K562 (cell line): ENCODE results near the gene FAR2. TPM values are rescaled to one million over a fixed set of nuclear protein-coding genes. Genes with fewer than 3 reads are reported as not detected.

Experiments
- ARNT ChIP-seq, 2 experiments: fragments of 450-650 bp; IDR thresholded peaks; 2 replicates each; pipeline ENCODE4 v1.6.1; 2016; ENCODE audit warnings: mild to moderate bottlenecking in 1 of 2
- CTCF ChIP-seq, 3 experiments: IDR thresholded peaks in 2 of 3; conservative IDR thresholded peaks in 1 of 3; 2 replicates each; pipeline ENCODE4 v1.5.1; 2011 to 2012; ENCODE audit warnings: low read length in 3 of 3, mild to moderate bottlenecking in 3 of 3, control low read depth in 2 of 3, improper control_type of control experiment in 1 of 3, inconsistent platforms in 1 of 3, low read depth in 1 of 3, mixed read lengths in 1 of 3, moderate library complexity in 1 of 3; ENCODE audit not compliant: insufficient read depth in 2 of 3
- EZH2 ChIP-seq: IDR thresholded peaks from 2 replicates; pipeline ENCODE4 v1.6.1; 2012; ENCODE audit warnings: low read depth, mild to moderate bottlenecking, inconsistent platforms, low read length, borderline replicate concordance
- HCFC1 ChIP-seq: IDR thresholded peaks from 2 replicates; pipeline ENCODE4 v1.6.1; 2012; ENCODE audit warnings: low read depth, low read length, improper control_type of control experiment
- HDAC2 ChIP-seq: fragments of 450-650 bp; IDR thresholded peaks from 2 replicates; pipeline ENCODE4 v1.6.1; 2016; ENCODE audit warnings: mild to moderate bottlenecking
- KDM5B ChIP-seq: fragments of 200-600 bp; sonication (generic); IDR thresholded peaks from 2 replicates; pipeline ENCODE4 v1.6.1; 2012; ENCODE audit warnings: low read depth, mild to moderate bottlenecking, moderate library complexity, low read length, control low read depth, inconsistent platforms; ENCODE audit not compliant: insufficient replicate concordance
- KLF16 ChIP-seq: IDR thresholded peaks from 2 replicates; pipeline ENCODE4 v1.6.1; 2016; ENCODE audit warnings: antibody characterized with exemption
- NFXL1 ChIP-seq: fragments of 450-650 bp; formaldehyde crosslinking; IDR thresholded peaks from 2 replicates; pipeline ENCODE4 v1.4.0; 2021; ENCODE audit warnings: mild to moderate bottlenecking
- PHB2 ChIP-seq: fragments of 450-650 bp; IDR thresholded peaks from 2 replicates; pipeline ENCODE4 v1.6.1; 2017; ENCODE audit warnings: low read depth
- PTRF ChIP-seq: fragments of 450-650 bp; IDR thresholded peaks from 2 replicates; pipeline ENCODE4 v1.6.1; 2016; ENCODE audit warnings: mild to moderate bottlenecking, missing genetic modification characterization, missing compliant biosample characterization
- SRSF7 ChIP-seq: fragments of 200-400 bp; formaldehyde crosslinking; optimal IDR thresholded peaks from 2 replicates; pipeline ENCODE3; 2017; ENCODE audit warnings: mild to moderate bottlenecking, low read depth, low read length
- ZNF507 ChIP-seq: conservative IDR thresholded peaks from 2 replicates; pipeline ENCODE4 v1.6.1; 2017; ENCODE audit warnings: missing genetic modification characterization, missing compliant biosample characterization
- ZNF584 ChIP-seq: fragments of 200-800 bp; sonication (Bioruptor generic); IDR thresholded peaks from 2 replicates; pipeline ENCODE4 v1.6.1; 2016; ENCODE audit warnings: low read depth, mild to moderate bottlenecking, missing genetic modification characterization, missing compliant biosample characterization
- ZNF77 ChIP-seq: fragments of 250-450 bp; sonication (Bioruptor Pico); IDR thresholded peaks from 2 replicates; pipeline ENCODE4 v1.5.0; 2020
- polyA plus RNA-seq, 8 experiments: library from polyadenylated mRNA; depleted of rRNA in 4 of 8; stranded (reverse) in 5 of 8; unstranded in 3 of 8; fragments of >200 nt; fragmentation: Nextera tagmentation in 2 of 8; fragmentation: Illumina TruSeq in 1 of 8; extraction: Ambion mirVana in 2 of 8; extraction: Trizol in 1 of 8; gene quantifications; 2 replicates each; pipeline versions ENCODE4 v1.2.1 to v1.2.3, GENCODE V29; 2011 to 2014; ENCODE audit warnings: inconsistent platforms in 1 of 8, missing spikeins in 1 of 8
- total RNA-seq, 7 experiments: library from RNA; depleted of rRNA in 6 of 7; stranded (reverse); fragments of >200 nt in 6 of 7; fragmentation: Illumina TruSeq in 2 of 7; extraction: Trizol in 2 of 7; gene quantifications; 2 replicates each; pipeline versions ENCODE4 v1.2.1 to v1.2.3, GENCODE V29; 2011 to 2021; ENCODE audit warnings: low replicate concordance in 1 of 7
- TF ChIP-seq, protein P1 (sequence below): fragments of 250-450 bp; sonication (Bioruptor Pico); IDR thresholded peaks from 2 replicates; pipeline ENCODE4 v1.8.0; 2022; ENCODE audit warnings: inconsistent platforms, mild to moderate bottlenecking, moderate library complexity, borderline replicate concordance
- TF ChIP-seq, protein P2 (sequence below): fragments of 250-450 bp; sonication (Bioruptor Pico); IDR thresholded peaks from 2 replicates; pipeline ENCODE4 v1.5.0; 2021; ENCODE audit warnings: mild to moderate bottlenecking, moderate library complexity
- TF ChIP-seq, protein P3 (sequence below): fragments of 200-400 bp; formaldehyde crosslinking; IDR thresholded peaks from 2 replicates; pipeline ENCODE4 v1.6.1; 2017; ENCODE audit warnings: mild to moderate bottlenecking, low read depth, low read length, moderate library complexity
- TF ChIP-seq, protein P4 (sequence below): fragments of 450-650 bp; formaldehyde crosslinking; IDR thresholded peaks from 2 replicates; pipeline ENCODE4 v1.4.0; 2020; ENCODE audit warnings: mild to moderate bottlenecking, moderate library complexity

FAR2 gene
- total and polyA plus RNA-seq, 9 of the 15 experiments (the other 6 are each of a cell fraction or from before 2014, with no cell fraction given): 5.0 to 13.4 (median 8.5) TPM

- TF ChIP-seq ZNF507 (no peak), EZH2 (no peak), PTRF (tag) (no peak), KLF16 (peak; percentile 22; the same call in 1 of the 2 replicates), HCFC1 (no peak), ZNF584 (CRISPR knock-in tag) (no peak), CTCF (IDR thresholded peaks at IDR 0.05 in 2 of 3, conservative IDR thresholded peaks at IDR 0.05 in 1 of 3; ENCODE audit: insufficient read depth in 2 of 3, low read depth in 1 of 3, low read length in 3 of 3) (peak; percentile 79 to 99 (median 99)), PHB2 (no peak), KDM5B (no peak), HDAC2 (no peak), NFXL1 (CRISPR knock-in tag) (no peak), SRSF7 (no peak), ARNT (IDR thresholded peaks at IDR 0.05) (no peak), ZNF77 (CRISPR knock-in tag) (no peak)
- TF ChIP-seq, protein P1, sequence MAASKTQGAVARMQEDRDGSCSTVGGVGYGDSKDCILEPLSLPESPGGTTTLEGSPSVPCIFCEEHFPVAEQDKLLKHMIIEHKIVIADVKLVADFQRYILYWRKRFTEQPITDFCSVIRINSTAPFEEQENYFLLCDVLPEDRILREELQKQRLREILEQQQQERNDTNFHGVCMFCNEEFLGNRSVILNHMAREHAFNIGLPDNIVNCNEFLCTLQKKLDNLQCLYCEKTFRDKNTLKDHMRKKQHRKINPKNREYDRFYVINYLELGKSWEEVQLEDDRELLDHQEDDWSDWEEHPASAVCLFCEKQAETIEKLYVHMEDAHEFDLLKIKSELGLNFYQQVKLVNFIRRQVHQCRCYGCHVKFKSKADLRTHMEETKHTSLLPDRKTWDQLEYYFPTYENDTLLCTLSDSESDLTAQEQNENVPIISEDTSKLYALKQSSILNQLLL (CRISPR knock-in tag): no peak
- TF ChIP-seq, protein P2, sequence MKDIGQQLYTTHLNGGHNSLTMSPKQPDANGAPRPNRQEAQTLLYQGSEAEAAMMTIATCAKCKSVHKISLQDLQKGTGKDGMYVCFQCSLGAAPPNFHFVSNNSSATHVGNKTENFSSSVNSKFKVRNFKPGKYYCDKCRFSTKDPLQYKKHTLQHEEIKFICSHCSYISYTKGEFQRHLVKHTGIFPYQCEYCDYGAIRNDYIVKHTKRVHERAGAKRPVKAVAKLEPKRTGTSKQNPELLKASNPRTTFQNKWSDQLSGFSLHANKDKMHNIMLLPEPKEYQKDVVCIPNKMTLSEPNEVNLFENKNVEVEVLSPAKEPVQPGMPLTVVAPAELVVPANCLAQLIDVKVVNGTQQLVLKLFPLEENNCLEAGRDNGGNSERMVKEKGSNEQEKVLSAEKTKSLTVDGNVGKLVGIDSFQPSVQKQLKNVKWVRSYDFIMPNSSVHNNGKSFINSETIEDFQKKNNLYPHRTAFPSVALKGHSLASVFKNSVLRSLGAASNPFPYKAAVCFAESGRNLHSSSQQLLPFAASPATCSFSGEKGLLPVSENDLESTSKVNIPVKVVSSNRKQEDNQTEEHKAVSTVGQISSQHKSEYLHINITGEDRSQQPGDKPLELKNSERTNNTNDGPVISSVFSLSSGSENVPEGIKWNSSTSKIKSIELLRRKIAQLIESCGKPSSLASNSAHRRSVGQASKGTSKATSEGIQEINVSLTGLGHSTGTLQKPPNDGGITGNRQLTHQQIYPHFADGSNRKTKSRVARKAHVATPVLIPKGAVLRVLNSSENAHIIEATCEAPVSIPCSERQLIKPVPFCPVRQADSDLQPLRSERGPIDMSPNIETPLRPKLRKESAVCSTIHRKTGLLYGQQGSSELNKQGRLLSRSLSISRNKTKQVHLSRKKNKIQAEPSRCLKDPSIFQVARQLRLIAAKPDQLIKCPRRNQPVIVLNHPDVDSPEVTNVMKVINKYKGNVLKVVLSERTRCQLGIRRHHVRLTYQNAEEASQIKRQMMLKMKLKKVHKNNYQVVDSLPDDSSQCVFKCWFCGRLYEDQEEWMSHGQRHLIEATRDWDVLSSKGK (CRISPR knock-in tag): no peak
- TF ChIP-seq, protein P3, sequence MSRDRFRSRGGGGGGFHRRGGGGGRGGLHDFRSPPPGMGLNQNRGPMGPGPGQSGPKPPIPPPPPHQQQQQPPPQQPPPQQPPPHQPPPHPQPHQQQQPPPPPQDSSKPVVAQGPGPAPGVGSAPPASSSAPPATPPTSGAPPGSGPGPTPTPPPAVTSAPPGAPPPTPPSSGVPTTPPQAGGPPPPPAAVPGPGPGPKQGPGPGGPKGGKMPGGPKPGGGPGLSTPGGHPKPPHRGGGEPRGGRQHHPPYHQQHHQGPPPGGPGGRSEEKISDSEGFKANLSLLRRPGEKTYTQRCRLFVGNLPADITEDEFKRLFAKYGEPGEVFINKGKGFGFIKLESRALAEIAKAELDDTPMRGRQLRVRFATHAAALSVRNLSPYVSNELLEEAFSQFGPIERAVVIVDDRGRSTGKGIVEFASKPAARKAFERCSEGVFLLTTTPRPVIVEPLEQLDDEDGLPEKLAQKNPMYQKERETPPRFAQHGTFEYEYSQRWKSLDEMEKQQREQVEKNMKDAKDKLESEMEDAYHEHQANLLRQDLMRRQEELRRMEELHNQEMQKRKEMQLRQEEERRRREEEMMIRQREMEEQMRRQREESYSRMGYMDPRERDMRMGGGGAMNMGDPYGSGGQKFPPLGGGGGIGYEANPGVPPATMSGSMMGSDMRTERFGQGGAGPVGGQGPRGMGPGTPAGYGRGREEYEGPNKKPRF: no peak
- TF ChIP-seq, protein P4, sequence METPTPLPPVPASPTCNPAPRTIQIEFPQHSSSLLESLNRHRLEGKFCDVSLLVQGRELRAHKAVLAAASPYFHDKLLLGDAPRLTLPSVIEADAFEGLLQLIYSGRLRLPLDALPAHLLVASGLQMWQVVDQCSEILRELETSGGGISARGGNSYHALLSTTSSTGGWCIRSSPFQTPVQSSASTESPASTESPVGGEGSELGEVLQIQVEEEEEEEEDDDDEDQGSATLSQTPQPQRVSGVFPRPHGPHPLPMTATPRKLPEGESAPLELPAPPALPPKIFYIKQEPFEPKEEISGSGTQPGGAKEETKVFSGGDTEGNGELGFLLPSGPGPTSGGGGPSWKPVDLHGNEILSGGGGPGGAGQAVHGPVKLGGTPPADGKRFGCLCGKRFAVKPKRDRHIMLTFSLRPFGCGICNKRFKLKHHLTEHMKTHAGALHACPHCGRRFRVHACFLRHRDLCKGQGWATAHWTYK (CRISPR knock-in tag): no peak
These were observed 168.7 kb downstream of the FAR2 start (continued) for GRCh38 chr12:29317556-29318363.
